Uterus (tissue), 2 donors: ENCODE measurements around the gene NBEAL1.
"Not testable (repeated sequence)": the region's sequence is repeated elsewhere in the genome, so short reads cannot be mapped to it uniquely, and the experiment has no call there.

Source experiments
- CTCF ChIP-seq, 4 experiments: fragments of 200-600 bp in 2 of 4; fragments of 450-650 bp in 2 of 4; sonication (generic) in 2 of 4; IDR thresholded peaks; one replicate each; pipeline ENCODE4 v1.5.1; 2016 to 2019; ENCODE audit warnings: antibody characterized with exemption in 4 of 4, mild to moderate bottlenecking in 2 of 4, moderate library complexity in 1 of 4
- POLR2A ChIP-seq, 2 donors: fragments of 450-650 bp; IDR thresholded peaks; one replicate each; pipeline ENCODE4 v1.6.1; 2016; ENCODE audit warnings: antibody characterized with exemption in 2 of 2, mild to moderate bottlenecking in 1 of 2, moderate library complexity in 1 of 2

GRCh38 chr2:202969404-202969803, 45.3 kb upstream of the NBEAL1 start:
- TF ChIP-seq CTCF, POLR2A (IDR thresholded peaks at IDR 0.05): not testable (repeated sequence)
